Body of pancreas (tissue), 4 donors: ENCODE results near the gene FAM234B.

Experiments used
- POLR2A ChIP-seq, 3 donors: fragments of 450-650 bp; IDR thresholded peaks; one replicate each; pipeline ENCODE4 v1.6.1; 2016; ENCODE audit warnings: antibody characterized with exemption in 3 of 3, mild to moderate bottlenecking in 2 of 3
- TF ChIP-seq, protein P1 (sequence below), 7 experiments: fragments of 450-650 bp in 4 of 7; fragments of 200-600 bp in 3 of 7; sonication (generic) in 3 of 7; IDR thresholded peaks; one replicate each; pipeline ENCODE4 v1.5.1; 2016 to 2019; ENCODE audit warnings: antibody characterized with exemption in 7 of 7

- TF ChIP-seq, protein P1, sequence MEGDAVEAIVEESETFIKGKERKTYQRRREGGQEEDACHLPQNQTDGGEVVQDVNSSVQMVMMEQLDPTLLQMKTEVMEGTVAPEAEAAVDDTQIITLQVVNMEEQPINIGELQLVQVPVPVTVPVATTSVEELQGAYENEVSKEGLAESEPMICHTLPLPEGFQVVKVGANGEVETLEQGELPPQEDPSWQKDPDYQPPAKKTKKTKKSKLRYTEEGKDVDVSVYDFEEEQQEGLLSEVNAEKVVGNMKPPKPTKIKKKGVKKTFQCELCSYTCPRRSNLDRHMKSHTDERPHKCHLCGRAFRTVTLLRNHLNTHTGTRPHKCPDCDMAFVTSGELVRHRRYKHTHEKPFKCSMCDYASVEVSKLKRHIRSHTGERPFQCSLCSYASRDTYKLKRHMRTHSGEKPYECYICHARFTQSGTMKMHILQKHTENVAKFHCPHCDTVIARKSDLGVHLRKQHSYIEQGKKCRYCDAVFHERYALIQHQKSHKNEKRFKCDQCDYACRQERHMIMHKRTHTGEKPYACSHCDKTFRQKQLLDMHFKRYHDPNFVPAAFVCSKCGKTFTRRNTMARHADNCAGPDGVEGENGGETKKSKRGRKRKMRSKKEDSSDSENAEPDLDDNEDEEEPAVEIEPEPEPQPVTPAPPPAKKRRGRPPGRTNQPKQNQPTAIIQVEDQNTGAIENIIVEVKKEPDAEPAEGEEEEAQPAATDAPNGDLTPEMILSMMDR (IDR thresholded peaks at IDR 0.05): no peak
- TF ChIP-seq POLR2A (IDR thresholded peaks at IDR 0.05): no peak
Observed at GRCh38 chr12:13008741-13009380, 35.3 kb upstream of the FAM234B start.
